Pons (tissue), 1 donor: ENCODE data around the gene GPR183.
A peak's percentile ranks its signal among the peaks of the same experiment; 100 is the strongest.

Experiments
- DNase-seq: peaks from one replicate; pipeline ENCODE4 v3.0.0-alpha.2; 2016; ENCODE audit warnings: low spot score

GPR183 gene

GRCh38 chr13:99339230-99339721 is 32.1 kb upstream of the GPR183 start:
- no peak for DNase-seq

- no peak for DNase-seq
Observed at GRCh38 chr13:99335603-99336002, 28.4 kb upstream of the GPR183 start.

GRCh38 chr13:99335087-99335486 is 27.9 kb upstream of the GPR183 start:
- DNase-seq = no peak

- no peak for DNase-seq
Observed at GRCh38 chr13:99334221-99334620, 27.0 kb upstream of the GPR183 start.

- no peak for DNase-seq
Observed at GRCh38 chr13:99332456-99332855, 25.3 kb upstream of the GPR183 start.

GRCh38 chr13:99331881-99332293 is 24.7 kb upstream of the GPR183 start:
- DNase-seq = no peak

GRCh38 chr13:99330942-99331341 is 23.7 kb upstream of the GPR183 start:
- DNase-seq = no peak

GRCh38 chr13:99329477-99329876 is 22.3 kb upstream of the GPR183 start:
- no peak for DNase-seq

- DNase-seq = no peak
Observed at GRCh38 chr13:99327761-99328160, 20.6 kb upstream of the GPR183 start.

GRCh38 chr13:99327126-99327525 is 19.9 kb upstream of the GPR183 start:
- no peak for DNase-seq

- DNase-seq = no peak
Observed at GRCh38 chr13:99326012-99326411, 18.8 kb upstream of the GPR183 start.

GRCh38 chr13:99323488-99323887 is 16.3 kb upstream of the GPR183 start:
- DNase-seq = no peak

- DNase-seq = no peak
Observed at GRCh38 chr13:99322297-99323103, 15.3 kb upstream of the GPR183 start.

GRCh38 chr13:99321709-99322108 is 14.5 kb upstream of the GPR183 start:
- no peak for DNase-seq

- DNase-seq = peak; percentile 67
Observed at GRCh38 chr13:99320693-99321481, 13.7 kb upstream of the GPR183 start.

- DNase-seq = no peak
Observed at GRCh38 chr13:99316657-99317256, 9.6 kb upstream of the GPR183 start.

GRCh38 chr13:99316224-99316623 is 9.0 kb upstream of the GPR183 start:
- DNase-seq = no peak

GRCh38 chr13:99315186-99315585 is 8.0 kb upstream of the GPR183 start:
- DNase-seq = no peak

- DNase-seq = no peak
Observed at GRCh38 chr13:99314640-99315176, 7.5 kb upstream of the GPR183 start.

- no peak for DNase-seq
Observed at GRCh38 chr13:99313941-99314340, 6.7 kb upstream of the GPR183 start.

GRCh38 chr13:99313501-99313900 is 6.3 kb upstream of the GPR183 start:
- no peak for DNase-seq

GRCh38 chr13:99312493-99312883 is 5.3 kb upstream of the GPR183 start:
- peak; percentile 92 for DNase-seq
